ENCODE data around the gene DIAPH2. TPM values are rescaled to one million over a fixed set of nuclear protein-coding genes. Genes with fewer than 3 reads are reported as not detected.

DIAPH2 gene
- total RNA-seq, 4 donors from 2014 or later = 11.1 to 26.5 (median 18.7) TPM

GRCh38 chrX:97314345-97314744 lies 629.7 kb downstream of the DIAPH2 start:
- DNase-seq = no peak
- Histone ChIP-seq H3K36me3 (no peaks in the 10 kb centered on the region), H3K9me3 (no peaks in the 10 kb centered on the region), H3K27me3 (no peaks in the 10 kb centered on the region), H3K4me1 (no peaks in the 10 kb centered on the region), H3K27ac (no peak overlapping the region), H3K4me3 (replicated peaks in 1 of 3) (no peak overlapping the region)
- intact Hi-C loops (cut with DNase I) = no loop called here
- 86 to 90% methylated on average over 1 of the region's 1 CpG for WGBS, 2 donors
- no peak for TF ChIP-seq POLR2A (IDR thresholded peaks at IDR 0.05)
- TF ChIP-seq, protein P1, sequence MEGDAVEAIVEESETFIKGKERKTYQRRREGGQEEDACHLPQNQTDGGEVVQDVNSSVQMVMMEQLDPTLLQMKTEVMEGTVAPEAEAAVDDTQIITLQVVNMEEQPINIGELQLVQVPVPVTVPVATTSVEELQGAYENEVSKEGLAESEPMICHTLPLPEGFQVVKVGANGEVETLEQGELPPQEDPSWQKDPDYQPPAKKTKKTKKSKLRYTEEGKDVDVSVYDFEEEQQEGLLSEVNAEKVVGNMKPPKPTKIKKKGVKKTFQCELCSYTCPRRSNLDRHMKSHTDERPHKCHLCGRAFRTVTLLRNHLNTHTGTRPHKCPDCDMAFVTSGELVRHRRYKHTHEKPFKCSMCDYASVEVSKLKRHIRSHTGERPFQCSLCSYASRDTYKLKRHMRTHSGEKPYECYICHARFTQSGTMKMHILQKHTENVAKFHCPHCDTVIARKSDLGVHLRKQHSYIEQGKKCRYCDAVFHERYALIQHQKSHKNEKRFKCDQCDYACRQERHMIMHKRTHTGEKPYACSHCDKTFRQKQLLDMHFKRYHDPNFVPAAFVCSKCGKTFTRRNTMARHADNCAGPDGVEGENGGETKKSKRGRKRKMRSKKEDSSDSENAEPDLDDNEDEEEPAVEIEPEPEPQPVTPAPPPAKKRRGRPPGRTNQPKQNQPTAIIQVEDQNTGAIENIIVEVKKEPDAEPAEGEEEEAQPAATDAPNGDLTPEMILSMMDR (IDR thresholded peaks at IDR 0.05) = no peak

DNA sequence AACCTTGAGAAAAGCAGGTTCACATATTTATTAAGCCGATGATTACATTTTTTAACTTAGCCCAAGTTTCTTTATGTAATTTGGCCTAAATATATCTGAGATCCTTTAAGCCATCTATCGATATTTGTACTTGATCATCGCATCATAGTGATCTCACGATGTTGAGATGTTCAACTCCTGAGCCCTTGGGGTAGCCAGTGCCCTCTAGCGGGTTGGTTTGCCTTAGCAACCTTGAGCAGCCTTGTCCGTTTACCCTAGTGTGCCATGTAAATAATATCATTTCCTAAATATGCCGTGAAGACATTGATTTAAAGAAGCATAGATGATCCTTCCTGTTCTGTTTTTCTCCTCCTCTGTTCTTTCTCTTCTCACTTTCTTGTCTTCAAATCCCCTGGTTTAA lies 631.3 kb downstream of the DIAPH2 start:
- H3K4me1 ChIP-seq = no peaks in the 10 kb centered on the region
- no peak overlapping the region for H3K4me3 ChIP-seq (replicated peaks in 1 of 3)
- no peaks in the 10 kb centered on the region for H3K36me3 ChIP-seq
- no peak for DNase-seq
- intact Hi-C loops (cut with DNase I) = no loop called here
- no peak for TF ChIP-seq POLR2A (IDR thresholded peaks at IDR 0.05)
- TF ChIP-seq, protein P1 (IDR thresholded peaks at IDR 0.05) = no peak
- 93 to 95% methylated on average over 7 of the region's 7 CpGs for WGBS, 2 donors
- H3K27me3 ChIP-seq = no peaks in the 10 kb centered on the region
- H3K9me3 ChIP-seq = no peaks in the 10 kb centered on the region
- no peak overlapping the region for H3K27ac ChIP-seq

DNA sequence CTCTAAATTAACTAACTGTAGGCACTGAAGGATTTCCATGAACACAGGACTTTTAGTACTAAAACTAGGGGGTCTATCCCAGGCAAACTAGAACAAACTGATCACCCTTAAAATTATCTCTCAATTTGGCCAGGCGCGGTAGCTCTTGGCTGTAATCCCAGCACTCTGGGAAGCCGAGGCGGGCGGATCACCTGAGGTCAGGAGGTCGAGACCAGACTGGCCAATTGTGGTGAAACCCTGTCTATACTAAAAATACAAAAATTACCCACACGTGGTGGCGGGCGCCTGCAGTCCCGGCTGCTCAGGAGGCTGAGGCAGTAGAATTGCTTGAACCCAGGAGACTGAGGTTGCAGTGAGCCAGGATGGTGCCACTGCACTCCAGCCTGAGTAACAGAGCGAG lies 635.7 kb downstream of the DIAPH2 start:
- Histone ChIP-seq H3K4me1 (no peaks in the 10 kb centered on the region), H3K36me3 (no peaks in the 10 kb centered on the region), H3K4me3 (replicated peaks in 1 of 3) (no peak overlapping the region), H3K27me3 (no peaks in the 10 kb centered on the region), H3K27ac (no peak overlapping the region), H3K9me3 (no peaks in the 10 kb centered on the region)
- intact Hi-C loops (cut with DNase I) = no loop called here
- DNase-seq = no peak
- TF ChIP-seq, protein P1 (IDR thresholded peaks at IDR 0.05) = no peak
- no peak for TF ChIP-seq POLR2A (IDR thresholded peaks at IDR 0.05)
- 75 to 93% methylated on average over 4 to 10 of the region's 11 CpGs for WGBS, 2 donors

GRCh38 chrX:97322401-97322800 lies 637.8 kb downstream of the DIAPH2 start:
- no peaks in the 10 kb centered on the region for H3K9me3 ChIP-seq
- H3K4me1 ChIP-seq = no peaks in the 10 kb centered on the region
- H3K27me3 ChIP-seq = no peaks in the 10 kb centered on the region
- H3K36me3 ChIP-seq = no peaks in the 10 kb centered on the region
- H3K27ac ChIP-seq = no peak overlapping the region
- intact Hi-C loops (cut with DNase I) = no loop called here
- no peak overlapping the region for H3K4me3 ChIP-seq (replicated peaks in 1 of 3)
- DNase-seq = no peak
- TF ChIP-seq, protein P1 (IDR thresholded peaks at IDR 0.05) = no peak
- TF ChIP-seq POLR2A (IDR thresholded peaks at IDR 0.05) = no peak

GRCh38 chrX:97326456-97326855 lies 641.8 kb downstream of the DIAPH2 start:
- intact Hi-C loops (cut with DNase I) = no loop called here
- TF ChIP-seq, protein P1 (IDR thresholded peaks at IDR 0.05) = no peak
- TF ChIP-seq POLR2A (IDR thresholded peaks at IDR 0.05) = no peak
- Histone ChIP-seq H3K36me3 (no peaks in the 10 kb centered on the region), H3K27me3 (no peaks in the 10 kb centered on the region), H3K9me3 (no peaks in the 10 kb centered on the region), H3K4me3 (replicated peaks in 1 of 3) (no peak overlapping the region), H3K4me1 (no peaks in the 10 kb centered on the region), H3K27ac (no peak overlapping the region)
- DNase-seq = no peak
- 75 to 100% methylated on average over 2 of the region's 2 CpGs for WGBS, 2 donors
